Spleen (tissue), 11 donors: ENCODE measurements around the gene CAMTA1. TPM values are rescaled to one million over a fixed set of nuclear protein-coding genes. Genes with fewer than 3 reads are reported as not detected.

Source experiments
- DNase-seq: peaks from one replicate; pipeline ENCODE4 v3.0.0-alpha.2; 2020
- H3K27ac ChIP-seq, 8 donors: fragments of 200-600 bp; sonication (generic) in 7 of 8; 1 replicate in 4 of 8; 2 replicates in 4 of 8; pipeline versions ENCODE4 v1.5.0 to v1.8.0; 2016 to 2021; ENCODE audit warnings: inconsistent platforms in 4 of 8, mild to moderate bottlenecking in 4 of 8, moderate library complexity in 1 of 8
- H3K27me3 ChIP-seq, 7 donors: fragments of 200-600 bp; sonication (generic) in 6 of 7; replicated peaks in 1 of 7; 1 replicate in 4 of 7; 2 replicates in 3 of 7; pipeline versions ENCODE4 v1.5.0 to v1.8.0; 2016 to 2021; ENCODE audit warnings: inconsistent platforms in 3 of 7, mild to moderate bottlenecking in 1 of 7
- H3K36me3 ChIP-seq, 6 donors: fragments of 200-600 bp; sonication (generic) in 5 of 6; 1 replicate in 4 of 6; 2 replicates in 2 of 6; pipeline versions ENCODE4 v1.5.0 to v1.8.0; 2016 to 2021; ENCODE audit warnings: inconsistent platforms in 2 of 6
- H3K4me1 ChIP-seq, 6 donors: fragments of 200-600 bp; sonication (generic) in 5 of 6; 1 replicate in 3 of 6; 2 replicates in 3 of 6; pipeline versions ENCODE4 v1.5.0 to v1.8.0; 2016 to 2021; ENCODE audit warnings: inconsistent platforms in 3 of 6
- H3K4me3 ChIP-seq, 8 donors: fragments of 200-600 bp; sonication (generic) in 7 of 8; 1 replicate in 4 of 8; 2 replicates in 4 of 8; pipeline versions ENCODE4 v1.5.0 to v1.8.0; 2016 to 2021; ENCODE audit warnings: inconsistent platforms in 4 of 8, mild to moderate bottlenecking in 4 of 8, moderate library complexity in 2 of 8
- H3K9me3 ChIP-seq, 8 donors: fragments of 200-600 bp; sonication (generic) in 7 of 8; 1 replicate in 4 of 8; 2 replicates in 4 of 8; pipeline versions ENCODE4 v1.5.0 to v1.8.0; 2016 to 2021; ENCODE audit warnings: inconsistent platforms in 4 of 8
- CTCF ChIP-seq, 11 experiments: fragments of 200-600 bp in 7 of 11; fragments of 450-650 bp in 4 of 11; sonication (generic) in 4 of 11; IDR thresholded peaks in 8 of 11; conservative IDR thresholded peaks in 3 of 11; 1 replicate in 7 of 11; 2 replicates in 4 of 11; pipeline versions ENCODE4 v1.4.0 to v1.8.0; 2016 to 2021; ENCODE audit warnings: antibody characterized with exemption in 11 of 11, inconsistent platforms in 4 of 11, mild to moderate bottlenecking in 1 of 11
- POLR2A ChIP-seq, 3 donors: fragments of 450-650 bp; IDR thresholded peaks; one replicate each; pipeline ENCODE4 v1.5.1; 2017; ENCODE audit warnings: antibody characterized with exemption in 3 of 3, mild to moderate bottlenecking in 1 of 3
- POLR2AphosphoS5 ChIP-seq, 3 donors: sonication (generic); formaldehyde crosslinking; IDR thresholded peaks; one replicate each; pipeline ENCODE4 v1.5.1; 2017; ENCODE audit warnings: antibody characterized with exemption in 3 of 3
- WGBS, 5 donors: extraction: QIAGEN DNeasy Blood & Tissue Kit in 3 of 5; methylation state at CpG; one replicate each; pipeline versions ENCODE4 v1.1.5 to v1.1.7; 2013 to 2018; 5-methylcytosine and 5-hydroxymethylcytosine counted together
- intact Hi-C: fragments of 100-400 bp; cut with DNase I; formaldehyde crosslinking; loops from one replicate; pipeline ENCODE4 v1.15.0; 2023; ENCODE audit warnings: low total_unique reads
- polyA plus RNA-seq, 3 donors: library from polyadenylated mRNA; stranded (reverse); fragments of 200-250 nt; gene quantifications; one replicate each; pipeline ENCODE4 v1.2.1, GENCODE V29; 2013
- total RNA-seq, 7 donors: library from RNA; depleted of rRNA in 3 of 7; stranded (reverse); fragments of >200 nt in 3 of 7; fragmentation: NEBNext Ultra II Directional in 4 of 7; extraction: Animal tissue kit (Norgen Biotek cat#: 25700) in 4 of 7; gene quantifications; one replicate each; pipeline versions ENCODE4 v1.1.0 to v1.2.1, GENCODE V29; 2016 to 2021
- donor health status: healthy with polysubstance abuse.
- donor health status: DM: no; HTN: no; CAD: no; lungs with moderate emphysema.
- donor health status: DM: no; HTN: no; CAD: no.
- donor health status: Bipolar disorder and iron deficiency.
- donor health status: healthy.
- donor health status: DM: no; HTN: no; CAD: no.
- donor health status: DM: yes; HTN: yes; CAD: no.

CAMTA1 gene
- total and polyA plus RNA-seq, 10 donors = 53.0 to 106 (median 77.3) TPM

GRCh38 chr1:7650801-7651200, 865.5 kb downstream of the CAMTA1 start:
- Histone ChIP-seq H3K27me3 (peaks cover 0 to 25% (median 0%) of the 10 kb centered on the region in 7 donors), H3K36me3 (no peaks in the 10 kb centered on the region), H3K27ac (no peak overlapping the region), H3K9me3 (no peaks in the 10 kb centered on the region), H3K4me1 (peaks cover 0 to 22% (median 15%) of the 10 kb centered on the region in 6 donors), H3K4me3 (no peak overlapping the region)
- 73 to 84% (median 77%) methylated on average over 11 of the region's 11 CpGs for WGBS, 5 donors
- no peak for TF ChIP-seq POLR2A (IDR thresholded peaks at IDR 0.05)
- TF ChIP-seq CTCF (IDR thresholded peaks at IDR 0.05 in 8 of 11, conservative IDR thresholded peaks at IDR 0.05 in 3 of 11) = no peak
- TF ChIP-seq POLR2AphosphoS5 (IDR thresholded peaks at IDR 0.05) = no peak
- intact Hi-C loops = no loop called here
- DNase-seq = no peak

GRCh38 chr1:7651203-7651602, 865.9 kb downstream of the CAMTA1 start:
- TF ChIP-seq POLR2A (IDR thresholded peaks at IDR 0.05) (no peak), POLR2AphosphoS5 (IDR thresholded peaks at IDR 0.05) (no peak), CTCF (IDR thresholded peaks at IDR 0.05 in 8 of 11, conservative IDR thresholded peaks at IDR 0.05 in 3 of 11) (no peak)
- WGBS, 5 donors = 81 to 90% (median 88%) methylated on average over 8 of the region's 8 CpGs
- Histone ChIP-seq H3K27me3 (peaks cover 0 to 25% (median 0%) of the 10 kb centered on the region in 7 donors), H3K4me3 (no peak overlapping the region), H3K27ac (no peak overlapping the region), H3K4me1 (peaks cover 0 to 22% (median 15%) of the 10 kb centered on the region in 6 donors), H3K36me3 (no peaks in the 10 kb centered on the region), H3K9me3 (no peaks in the 10 kb centered on the region)
- DNase-seq = no peak
- intact Hi-C loops = no loop called here

GRCh38 chr1:7652061-7652460, 866.8 kb downstream of the CAMTA1 start:
- Histone ChIP-seq H3K27ac (no peak overlapping the region), H3K36me3 (no peaks in the 10 kb centered on the region), H3K4me1 (peaks cover 0 to 19% (median 13%) of the 10 kb centered on the region in 6 donors), H3K27me3 (peaks cover 0 to 25% (median 0%) of the 10 kb centered on the region in 7 donors), H3K4me3 (no peak overlapping the region), H3K9me3 (no peaks in the 10 kb centered on the region)
- WGBS, 5 donors = 37 to 57% (median 50%) methylated on average over 7 of the region's 7 CpGs
- TF ChIP-seq POLR2AphosphoS5 (IDR thresholded peaks at IDR 0.05) = no peak
- TF ChIP-seq CTCF (IDR thresholded peaks at IDR 0.05 in 8 of 11, conservative IDR thresholded peaks at IDR 0.05 in 3 of 11) = no peak
- no peak for TF ChIP-seq POLR2A (IDR thresholded peaks at IDR 0.05)
- no peak for DNase-seq
- intact Hi-C loops = no loop called here

- no peak for DNase-seq
- H3K4me3 ChIP-seq = no peak overlapping the region
- peaks cover 0 to 21% (median 0%) of the 10 kb centered on the region in 7 donors for H3K27me3 ChIP-seq
- TF ChIP-seq POLR2AphosphoS5 (IDR thresholded peaks at IDR 0.05) (no peak), POLR2A (IDR thresholded peaks at IDR 0.05) (no peak), CTCF (IDR thresholded peaks at IDR 0.05 in 8 of 11, conservative IDR thresholded peaks at IDR 0.05 in 3 of 11) (no peak)
- no peaks in the 10 kb centered on the region for H3K36me3 ChIP-seq
- H3K27ac ChIP-seq = no peak overlapping the region
- no peaks in the 10 kb centered on the region for H3K9me3 ChIP-seq
- intact Hi-C loops = no loop called here
- WGBS, 5 donors = 58 to 77% (median 67%) methylated on average over 10 to 12 of the region's 12 CpGs
- H3K4me1 ChIP-seq = peaks cover 0 to 14% (median 8%) of the 10 kb centered on the region in 6 donors
Measured at GRCh38 chr1:7652515-7653098, 867.4 kb downstream of the CAMTA1 start.
